HS-27A (cell line): ENCODE measurements around the gene TFF1.

ENCODE experiments used
- DNase-seq: peaks from one replicate; pipeline ENCODE4 v3.0.0-alpha.2; 2012; ENCODE audit warnings: low read depth, missing footprints

The TFF1 gene

DNA sequence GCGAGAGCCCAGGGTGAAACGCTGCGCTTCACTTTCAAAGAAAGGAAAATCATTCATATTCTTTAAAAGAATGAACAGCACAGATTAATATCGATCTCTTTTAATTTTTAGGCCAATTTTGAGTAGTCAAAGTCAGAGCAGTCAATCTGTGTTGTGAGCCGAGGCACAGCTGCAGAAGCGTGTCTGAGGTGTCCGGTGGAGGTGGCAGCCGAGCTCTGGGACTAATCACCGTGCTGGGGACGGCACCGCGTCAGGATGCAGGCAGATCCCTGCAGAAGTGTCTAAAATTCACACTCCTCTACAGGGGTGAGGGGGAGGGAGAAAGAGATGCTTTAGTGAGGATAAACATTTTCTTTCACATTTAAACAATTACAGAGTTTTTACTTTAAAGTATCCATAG, 4.1 kb downstream of the TFF1 start:
- DNase-seq, result no peak

DNA sequence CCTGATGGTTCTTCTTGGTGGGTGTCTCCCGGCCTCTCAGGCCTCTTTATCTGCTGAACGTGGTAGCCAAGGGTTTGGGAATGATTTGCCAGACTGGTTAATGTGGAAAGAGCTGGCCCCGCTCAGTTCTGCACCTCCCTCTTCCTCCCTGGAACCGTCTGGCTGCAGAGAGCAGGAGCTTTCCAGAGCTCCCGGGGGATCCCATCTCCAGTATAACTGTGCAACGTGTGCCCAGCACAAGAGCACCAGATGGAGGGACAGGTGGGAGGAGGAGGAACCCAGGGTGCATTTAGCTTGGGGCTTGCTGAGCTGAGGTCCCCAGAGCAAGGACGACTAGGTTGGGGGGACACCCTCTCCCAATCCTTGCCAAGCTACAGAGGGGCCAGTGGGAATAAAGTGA, 5.0 kb downstream of the TFF1 start:
- DNase-seq, result no peak

DNA sequence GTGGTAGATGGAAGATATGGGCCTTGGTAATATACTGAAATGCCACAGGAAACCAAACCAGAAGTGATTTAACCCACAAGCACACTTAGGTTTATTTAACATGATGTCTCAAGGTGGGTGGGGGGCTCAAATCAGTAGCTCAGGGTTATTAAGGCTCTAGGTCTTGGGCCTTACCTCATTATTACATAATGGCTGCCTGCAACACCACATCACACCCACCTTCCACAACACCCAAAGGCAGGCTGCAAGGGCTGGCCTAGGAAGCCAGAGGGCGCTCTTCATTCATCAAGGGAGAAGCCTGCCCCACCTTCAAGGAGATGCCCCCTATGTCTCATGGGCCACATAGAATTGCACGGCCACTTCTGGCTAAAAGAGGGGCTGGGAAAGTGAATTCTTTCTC, 6.0 kb downstream of the TFF1 start:
- DNase-seq, result no peak

DNA sequence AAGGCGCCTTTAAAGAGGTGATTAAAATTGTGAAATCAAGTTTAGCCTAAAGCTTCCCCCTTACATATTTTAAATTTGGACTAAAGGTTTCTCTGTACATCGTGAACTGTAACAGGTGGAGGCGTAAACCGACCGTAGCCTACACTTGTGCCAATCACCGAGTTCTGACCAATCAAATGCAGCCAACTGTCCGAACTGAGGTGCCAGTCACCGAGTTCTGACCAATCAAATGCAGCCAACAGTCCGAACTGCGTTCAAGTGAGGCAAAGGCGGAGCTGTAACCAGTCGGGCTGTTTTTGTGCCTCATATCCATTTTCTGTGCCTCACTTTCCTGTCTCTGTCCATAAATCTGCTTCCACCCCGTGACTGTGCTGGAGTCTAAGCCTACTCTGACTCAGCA, 7.4 kb downstream of the TFF1 start:
- no peak for DNase-seq

DNA sequence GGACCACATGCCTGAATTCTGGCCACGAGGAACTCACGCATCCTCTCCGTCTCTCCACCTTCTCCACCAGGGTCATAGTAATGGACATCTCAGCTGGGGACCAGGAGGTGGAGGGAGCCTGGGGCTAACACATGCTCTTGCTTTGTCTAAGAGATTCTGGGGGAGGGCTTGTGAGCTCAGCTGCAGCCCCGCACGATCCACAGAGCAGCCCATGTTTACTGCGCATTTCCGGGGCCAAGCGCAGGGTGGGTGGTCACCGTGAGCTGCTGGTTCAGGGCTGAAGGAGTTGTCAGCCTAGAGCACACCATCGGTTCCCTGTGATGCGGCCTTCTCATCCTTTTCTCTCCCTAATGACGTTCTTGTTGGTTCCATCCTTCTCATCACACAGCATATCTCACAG, 8.1 kb downstream of the TFF1 start:
- no peak for DNase-seq

DNA sequence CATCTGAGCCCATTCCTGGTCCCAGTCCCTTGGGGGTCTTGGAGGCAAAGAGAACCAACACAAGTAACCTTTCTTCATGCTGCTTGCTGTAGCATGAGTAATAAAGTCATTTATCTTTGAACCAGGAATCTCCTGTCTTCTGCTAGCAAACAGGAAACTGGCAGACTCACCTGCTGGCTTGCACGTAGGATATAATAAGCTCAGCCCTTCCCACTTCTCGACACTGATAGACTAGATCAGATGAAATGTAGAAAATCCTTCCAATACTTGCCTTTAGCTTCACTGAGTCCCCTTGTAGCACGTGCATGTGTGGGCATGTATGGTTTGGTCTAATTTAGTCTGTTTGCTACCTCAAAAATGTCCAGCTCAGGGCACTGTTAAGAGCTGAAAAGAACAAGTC, 9.0 kb downstream of the TFF1 start:
- no peak for DNase-seq

DNA sequence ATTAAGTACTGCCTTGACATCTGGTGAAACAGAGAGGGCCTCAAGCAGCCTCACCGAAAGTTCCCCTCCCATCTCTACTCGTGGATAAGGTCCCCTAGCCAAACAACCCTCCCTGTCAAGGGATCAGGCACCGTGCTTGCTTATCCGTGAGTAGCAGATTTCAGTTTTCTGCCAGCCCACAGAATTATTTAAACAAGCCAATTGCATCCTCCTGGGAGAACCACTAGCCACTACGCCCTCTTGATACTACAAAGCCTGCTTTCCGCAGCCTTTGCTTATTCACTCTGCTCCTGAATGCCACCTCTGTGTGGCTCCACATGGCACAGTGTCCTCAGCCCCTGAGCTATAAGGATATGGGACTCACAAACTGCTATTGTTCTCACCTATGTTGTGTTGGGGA, 9.7 kb downstream of the TFF1 start:
- no peak for DNase-seq

DNA sequence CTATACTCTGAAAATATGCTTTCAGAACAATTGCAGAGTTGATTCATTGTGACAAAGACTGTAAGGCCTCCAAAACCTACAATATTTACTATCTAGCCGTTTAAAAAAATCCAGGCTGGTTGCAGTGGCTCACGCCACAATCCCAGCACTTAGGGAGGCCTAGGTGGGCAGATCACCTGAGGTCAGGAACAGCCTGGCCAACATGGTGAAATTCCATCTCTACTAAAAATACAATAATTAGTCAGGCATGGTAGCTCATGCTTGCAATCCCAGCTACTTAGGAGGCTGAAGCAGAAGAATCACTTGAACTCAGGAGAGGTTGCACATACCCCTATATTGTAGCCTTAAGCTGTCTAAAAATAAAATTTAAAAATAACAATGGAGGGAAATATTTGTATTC, 10.3 kb downstream of the TFF1 start:
- no peak for DNase-seq

DNA sequence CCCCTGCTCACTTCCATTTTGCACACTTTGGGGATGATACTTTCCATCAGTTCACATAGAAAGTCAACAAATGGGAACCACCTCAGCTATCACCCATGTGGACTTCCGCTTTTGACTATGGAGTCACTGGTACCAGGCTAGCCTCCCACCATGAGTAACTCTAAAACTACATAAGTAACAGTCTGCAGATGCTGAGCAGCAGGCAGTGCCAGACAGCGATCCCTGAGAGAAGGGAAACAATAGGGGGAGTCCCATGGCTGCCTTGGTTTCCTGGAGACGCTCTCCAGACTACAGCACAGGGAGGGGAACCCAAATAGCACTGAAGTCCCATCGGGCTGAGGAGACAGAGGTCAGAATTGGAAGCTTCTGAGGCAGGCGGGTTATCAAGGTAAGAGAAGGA, 12.7 kb downstream of the TFF1 start:
- no peak for DNase-seq

DNA sequence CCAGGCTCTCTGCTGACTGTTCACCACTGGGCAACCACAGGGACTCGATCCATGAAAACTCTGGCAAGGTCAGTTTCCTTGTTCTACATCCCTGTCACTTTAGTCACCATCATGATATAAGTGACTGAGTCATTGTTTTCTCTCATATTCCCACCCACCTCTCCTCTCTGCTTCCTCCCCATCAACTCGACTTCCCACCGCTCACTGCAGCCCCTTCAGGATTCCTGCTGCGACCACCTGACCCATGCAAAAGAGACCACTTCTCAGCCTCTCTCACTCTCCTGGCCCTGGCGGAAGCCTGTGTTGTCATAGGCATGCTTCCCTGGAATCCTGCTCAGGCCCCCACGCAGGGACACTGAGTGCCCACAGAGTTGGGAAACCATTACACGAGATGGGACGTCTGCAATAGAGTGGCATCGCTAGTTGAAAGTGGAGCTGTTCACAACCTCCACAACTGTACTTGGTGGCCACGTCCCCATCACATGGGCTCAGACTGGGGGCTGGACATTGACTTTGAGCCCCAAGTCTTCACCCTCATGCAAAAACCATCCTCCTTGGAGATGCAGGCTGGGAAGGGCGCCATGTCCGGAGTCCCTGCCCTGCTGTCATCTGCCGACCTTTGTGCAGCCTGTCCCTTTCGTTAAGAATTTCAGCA, 13.8 kb downstream of the TFF1 start:
- DNase-seq, result no peak

DNA sequence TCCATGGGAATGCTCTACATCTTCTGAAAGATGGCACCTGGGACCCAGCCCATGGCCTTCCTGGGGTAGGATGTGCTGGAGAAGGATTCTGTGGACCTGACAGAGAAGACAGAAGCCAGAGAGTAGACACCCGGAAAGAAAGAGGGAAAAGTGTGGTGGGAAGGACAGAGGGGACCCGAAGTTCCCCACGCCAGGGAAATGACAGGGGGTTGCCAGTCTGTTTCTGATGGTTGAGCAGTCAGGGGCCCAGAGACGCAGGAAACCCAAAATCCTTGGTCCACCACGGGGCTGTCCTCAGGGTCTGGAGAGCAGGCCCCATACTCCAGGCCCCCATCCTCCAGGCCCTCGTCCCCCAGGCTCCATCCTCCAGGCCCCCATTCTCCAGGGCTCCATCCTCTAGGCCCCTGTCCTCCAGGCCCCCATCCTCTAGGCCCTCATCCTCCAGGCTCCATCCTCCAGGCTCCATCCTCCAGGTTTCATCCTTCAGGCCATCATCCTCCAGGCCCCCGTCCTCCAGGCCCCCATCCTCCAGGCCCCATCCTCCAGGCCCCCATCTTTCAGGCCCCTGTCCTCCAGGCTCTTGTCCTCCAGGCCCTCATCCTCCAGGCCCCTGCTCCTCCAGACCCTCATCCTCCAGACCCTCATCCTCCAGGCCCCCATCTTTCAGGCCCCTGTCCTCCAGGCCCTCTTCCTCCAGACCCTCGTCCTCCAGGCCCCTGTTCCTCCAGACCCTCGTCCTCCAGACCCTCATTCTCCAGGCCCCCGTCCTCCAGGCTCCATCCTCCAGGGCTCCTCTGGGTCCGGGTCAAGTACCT, 14.5 kb downstream of the TFF1 start:
- DNase-seq, result no peak

DNA sequence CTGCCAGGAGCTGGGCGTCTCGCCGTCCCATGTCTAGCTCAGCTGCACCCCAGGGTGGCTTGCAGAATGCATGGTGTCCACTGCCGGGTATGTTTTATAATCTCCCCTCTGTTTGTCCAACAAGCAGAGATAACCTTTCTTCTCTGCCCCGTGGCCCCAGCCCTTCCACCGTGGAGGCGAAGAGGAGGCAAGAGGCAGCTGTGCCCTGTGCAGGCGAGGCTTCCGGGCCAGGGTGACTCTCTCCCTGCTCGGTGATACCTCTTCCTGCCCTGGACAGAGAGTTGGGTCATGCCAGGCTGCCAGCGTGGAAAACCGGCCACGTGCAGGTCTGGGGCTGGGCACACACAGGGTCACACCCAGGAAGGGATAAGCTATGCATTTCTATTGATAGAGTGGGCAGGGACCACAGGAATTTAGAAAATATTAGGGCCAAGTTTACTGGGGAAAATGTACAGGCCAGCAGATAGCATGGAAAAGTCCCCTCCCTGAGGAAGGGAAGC, 15.4 kb downstream of the TFF1 start, which contains the start of gene TFF2:
Gene TFF2, minus strand, starts transcription at position 68 of the 500 bp plus-strand sequence. Its CDS starts 37 bp downstream, at position 31.
- DNase-seq, result no peak

DNA sequence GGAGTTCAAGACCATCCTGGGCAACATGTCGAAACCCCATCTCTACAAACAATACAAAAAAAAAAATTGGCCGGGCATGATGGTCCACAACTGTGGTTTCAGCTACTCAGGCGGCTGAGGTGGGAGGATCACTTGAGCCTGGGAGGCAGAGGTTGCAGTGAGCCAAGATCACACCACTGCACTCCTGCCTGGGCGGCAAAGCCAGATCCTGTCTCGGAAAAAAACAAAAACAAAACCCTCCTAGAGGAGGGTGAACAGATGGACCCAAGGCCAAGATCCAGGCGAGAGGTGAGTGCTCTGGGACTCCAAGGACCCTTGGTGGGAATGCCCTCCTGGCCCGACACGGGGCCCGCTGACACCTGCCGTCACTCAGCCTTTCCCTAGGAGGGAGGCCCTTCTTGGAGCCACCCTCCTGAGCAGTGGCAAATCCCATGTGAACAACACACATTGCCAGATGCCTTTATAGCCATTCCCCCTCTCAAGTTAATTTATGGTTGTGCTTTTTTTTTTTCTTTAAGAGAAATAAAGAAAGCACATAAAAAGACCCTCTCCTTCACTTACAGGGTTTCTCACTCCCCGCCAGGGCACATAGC, 15.9 kb downstream of the TFF1 start:
- no peak for DNase-seq

DNA sequence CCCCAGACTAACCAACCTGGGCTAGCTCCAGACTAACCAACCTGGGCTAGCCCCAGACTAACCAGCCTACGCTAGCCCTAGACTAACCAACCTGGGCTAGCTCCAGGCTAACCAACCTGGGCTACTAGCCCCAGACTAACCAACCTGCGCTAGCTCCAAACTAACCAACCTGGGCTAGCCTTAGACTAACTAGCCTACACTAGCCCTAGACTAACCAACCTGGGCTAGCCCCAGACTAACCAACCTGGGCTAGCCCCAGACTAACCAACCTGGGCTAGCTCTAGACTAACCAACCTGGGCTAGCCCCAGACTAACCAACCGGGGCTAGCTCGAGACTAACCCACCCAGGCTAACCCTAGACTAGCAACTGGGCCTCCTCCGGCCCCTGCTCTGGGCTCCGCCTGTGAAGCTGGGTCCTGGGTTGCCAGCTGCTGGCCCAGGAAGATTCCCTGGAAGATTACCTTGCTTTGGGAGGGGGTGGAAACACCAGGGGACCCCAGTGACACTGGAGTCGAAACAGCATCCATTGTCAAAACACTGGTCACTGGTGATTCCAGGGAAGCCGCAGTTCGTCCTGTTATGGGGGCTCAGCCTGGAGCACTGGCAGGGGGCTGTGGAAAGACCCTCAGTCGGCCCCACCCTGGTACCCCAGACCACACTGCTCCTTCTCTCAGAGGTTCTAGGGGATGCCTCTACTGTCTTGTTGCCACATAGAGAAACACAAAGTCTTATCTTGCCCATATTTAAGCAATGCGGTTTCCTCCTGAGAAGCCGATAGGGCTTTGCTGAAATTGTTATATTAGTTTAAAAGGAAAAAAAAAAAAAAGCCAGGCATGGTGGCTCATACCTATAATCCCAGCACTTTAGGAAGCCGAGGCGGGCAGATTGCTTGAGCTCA, 16.7 kb downstream of the TFF1 start:
- no peak for DNase-seq

DNA sequence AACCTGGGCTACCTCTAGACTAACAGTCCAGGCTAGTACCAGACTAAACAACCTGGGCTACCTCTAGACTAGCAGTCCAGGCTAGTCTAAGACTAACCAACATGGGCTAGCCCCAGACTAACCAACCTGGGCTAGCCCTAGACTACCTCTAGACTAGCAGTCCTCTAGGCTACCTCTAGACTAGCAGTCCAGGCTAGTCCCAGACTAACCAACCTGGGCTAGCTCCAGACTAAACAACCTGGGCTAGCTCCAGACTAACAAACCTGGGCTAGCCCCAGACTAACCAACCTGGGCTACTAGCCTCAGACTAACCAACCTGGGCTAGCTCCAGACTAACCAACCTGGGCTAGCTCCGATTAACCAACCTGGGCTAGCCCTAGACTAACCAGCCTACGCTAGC, 17.6 kb downstream of the TFF1 start:
- DNase-seq, result no peak

DNA sequence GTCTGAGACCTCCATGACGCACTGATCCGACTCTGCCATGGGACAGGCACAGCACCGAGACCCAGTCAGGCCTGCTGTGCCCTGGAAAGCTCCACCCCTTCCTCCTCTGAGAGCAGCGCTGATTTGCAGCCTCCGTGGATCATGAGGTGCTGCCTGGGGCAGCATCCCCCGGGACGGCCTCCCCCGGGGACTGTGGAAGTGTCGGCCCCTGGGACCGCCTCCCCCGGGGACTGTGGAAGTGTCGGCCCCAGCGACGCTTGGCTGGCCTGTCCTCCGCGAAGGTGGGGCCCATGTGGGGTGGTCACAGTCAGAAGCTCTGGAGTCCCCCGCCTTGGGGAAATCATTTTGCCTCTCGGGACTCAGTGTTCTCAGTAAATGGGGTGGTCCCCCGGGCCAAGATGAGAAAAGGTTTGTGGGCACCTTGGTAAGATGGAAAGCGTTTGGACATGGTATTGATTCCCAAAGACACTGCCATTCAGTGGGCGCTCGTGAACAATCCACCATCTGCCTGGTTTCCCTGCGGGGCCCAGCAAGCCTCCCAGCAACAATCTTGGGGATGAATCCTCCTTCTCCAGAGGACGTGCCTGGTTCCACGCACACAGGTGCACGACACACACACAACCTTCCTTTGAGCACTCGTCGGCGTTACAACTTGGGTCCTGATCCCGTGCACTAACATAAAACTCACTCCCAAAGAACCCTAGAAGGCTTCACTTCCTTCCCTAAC, 18.6 kb downstream of the TFF1 start:
- DNase-seq, result no peak

DNA sequence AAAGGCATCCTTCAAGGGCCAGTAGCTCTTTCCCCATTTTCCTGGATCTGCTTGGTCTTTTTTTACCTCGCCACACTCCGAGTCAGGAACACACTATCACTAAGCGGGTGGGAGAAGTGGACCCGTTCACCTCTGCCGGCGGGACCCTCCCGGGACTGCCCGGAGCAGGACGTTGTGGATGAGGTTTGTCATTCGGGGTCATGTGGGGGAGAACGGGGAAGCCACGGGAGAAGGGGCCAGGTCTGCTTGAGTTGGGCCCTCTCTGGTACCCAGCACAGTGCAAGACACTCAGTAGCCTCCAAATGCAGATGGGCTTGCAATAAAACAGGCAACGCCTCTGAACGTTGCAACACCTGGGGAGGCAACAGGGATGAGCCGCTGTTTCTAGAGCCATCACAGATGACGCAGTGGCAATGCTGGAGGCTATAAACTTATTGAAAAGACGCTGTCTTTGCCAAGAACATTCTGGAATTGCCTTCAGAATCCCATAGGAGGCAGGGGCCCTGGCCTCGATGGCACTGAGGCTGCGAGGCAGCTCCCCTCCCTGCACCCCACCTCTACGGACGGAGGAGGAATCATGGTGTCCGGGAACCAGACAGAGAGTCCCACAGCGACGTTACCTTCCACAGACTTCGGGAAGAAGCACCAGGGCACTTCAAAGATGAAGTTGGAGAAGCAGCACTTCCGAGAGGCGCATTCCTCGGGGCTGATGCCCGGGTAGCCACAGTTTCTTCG, 19.3 kb downstream of the TFF1 start:
- DNase-seq, result no peak

DNA sequence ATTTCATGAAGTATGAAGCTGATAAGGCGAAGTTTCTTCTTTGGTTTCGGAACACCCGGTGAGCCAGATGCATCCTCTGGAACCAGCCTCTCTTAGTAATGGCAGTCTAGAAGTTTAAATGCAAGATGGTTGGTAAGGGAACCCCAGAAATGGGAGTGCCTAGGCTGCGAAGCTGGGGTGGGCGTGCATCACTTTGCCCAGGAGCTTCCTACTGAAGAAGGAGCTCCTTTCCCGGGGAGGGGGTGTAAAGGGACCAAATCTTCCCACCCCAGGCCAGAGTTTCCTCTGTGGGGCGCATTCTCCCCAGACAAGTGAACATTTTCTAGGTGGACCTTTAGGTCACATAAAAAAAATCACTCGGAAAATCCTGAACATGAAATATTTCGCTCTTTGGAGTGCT, 19.9 kb downstream of the TFF1 start:
- DNase-seq, result no peak

DNA sequence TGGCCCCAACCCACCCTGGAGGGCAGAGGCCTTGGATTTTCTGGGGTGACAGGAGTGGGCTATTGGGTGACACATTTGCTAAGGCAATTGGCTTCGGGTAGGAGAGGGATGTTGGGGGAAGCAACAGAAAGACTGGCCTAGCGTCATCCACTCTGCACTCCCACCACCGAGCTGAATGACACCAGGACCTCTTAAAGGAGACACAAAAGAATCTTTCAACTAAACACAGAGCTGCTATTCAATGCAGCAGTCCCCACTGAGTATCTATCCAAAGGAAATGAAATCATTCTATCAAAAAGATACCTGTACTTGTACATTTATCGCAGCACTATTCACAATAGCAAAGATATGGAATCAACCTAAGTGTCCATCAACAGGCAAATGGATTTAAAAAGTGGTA, 21.7 kb downstream of the TFF1 start:
- DNase-seq, result no peak

DNA sequence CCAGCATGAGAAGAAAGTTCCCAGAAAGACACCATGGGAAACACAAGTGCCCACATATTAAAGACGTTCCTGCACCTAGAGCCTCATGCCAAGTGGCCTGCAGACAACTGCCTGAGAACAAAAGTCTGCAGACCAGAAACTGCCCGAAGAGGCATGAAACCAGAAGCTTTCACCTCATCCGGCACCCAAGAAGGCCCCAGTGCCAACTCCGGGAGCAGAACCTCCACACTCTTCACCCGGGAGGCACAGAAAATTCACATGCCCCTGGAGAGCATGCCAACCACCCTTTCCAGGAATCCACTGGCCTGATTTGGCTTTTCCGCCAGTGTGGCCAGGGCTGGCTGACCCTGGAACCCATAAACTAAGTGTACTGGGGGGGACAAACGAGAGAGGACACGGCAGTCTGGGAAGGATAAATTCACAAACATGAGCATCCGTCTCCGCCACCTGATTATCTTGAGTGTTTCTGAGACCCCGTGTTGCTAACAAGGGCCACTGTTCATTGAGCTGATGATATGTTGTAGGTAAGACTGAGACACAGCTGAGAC, 22.3 kb downstream of the TFF1 start:
- no peak for DNase-seq
